H1 (cell line): ENCODE results near the gene PCDHAC2. TPM values are rescaled to one million over a fixed set of nuclear protein-coding genes. Genes with fewer than 3 reads are reported as not detected.

Source experiments
- SIRT6 ChIP-seq: IDR thresholded peaks from one replicate; pipeline ENCODE4 v1.7.1; 2012; ENCODE audit warnings: low read length, inconsistent platforms
- SUZ12 ChIP-seq: fragments of 200-600 bp; sonication (generic); IDR thresholded peaks from 2 replicates; pipeline ENCODE4 v1.6.1; 2012; ENCODE audit warnings: mild to moderate bottlenecking, inconsistent platforms, low read length, moderate library complexity, mixed read lengths
- polyA plus RNA-seq, 7 experiments: library from polyadenylated mRNA; depleted of rRNA in 3 of 7; stranded (reverse) in 5 of 7; unstranded in 2 of 7; fragments of >200 nt in 5 of 7; fragments of 200-250 nt in 2 of 7; gene quantifications; 1 replicate in 5 of 7; 2 replicates in 1 of 7; 4 replicates in 1 of 7; pipeline versions ENCODE4 v1.2.1 to v1.2.3, GENCODE V29; 2011 to 2013; ENCODE audit warnings: missing spikeins in 2 of 7, mixed read lengths in 2 of 7
- total RNA-seq: library from RNA; stranded (reverse); fragmentation: NEBNext Ultra II Directional; extraction: Animal tissue kit (Norgen Biotek cat#: 25700); gene quantifications from 2 replicates; pipeline ENCODE4 v1.2.1, GENCODE V29; 2021
- TF ChIP-seq, protein P1 (sequence below): fragments of 300-600 bp; sonication (generic); IDR thresholded peaks from 2 replicates; pipeline ENCODE4 v1.7.1; 2012; ENCODE audit warnings: low read length, moderate library complexity, mild to moderate bottlenecking, inconsistent platforms; ENCODE audit not compliant: insufficient replicate concordance

Gene PCDHAC2
- total and polyA plus RNA-seq, 2 of the 8 experiments (the other 6 are each of a cell fraction or from before 2014, with no cell fraction given), result 3.7 to 5.0 TPM

DNA sequence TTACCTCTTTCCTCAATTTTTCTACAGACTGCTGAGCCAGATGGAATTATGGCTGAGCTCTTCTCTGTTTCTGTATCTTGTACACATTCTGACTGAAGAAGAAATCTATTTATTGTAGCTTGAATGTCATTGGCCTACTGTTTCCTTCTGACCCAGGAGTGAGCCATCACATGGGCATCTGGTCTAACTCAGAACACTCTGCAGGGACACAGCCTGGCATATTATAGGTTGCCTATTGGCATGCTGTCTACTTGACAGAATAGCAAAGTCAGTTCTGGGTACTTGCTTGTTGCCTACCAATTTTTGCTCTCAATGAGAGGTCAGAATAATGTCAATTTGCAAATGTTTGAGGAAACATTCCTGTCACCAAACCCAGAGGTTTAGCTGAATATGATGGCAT, 7.3 kb downstream of the PCDHAC2 start (continued):
- TF ChIP-seq, protein P1, sequence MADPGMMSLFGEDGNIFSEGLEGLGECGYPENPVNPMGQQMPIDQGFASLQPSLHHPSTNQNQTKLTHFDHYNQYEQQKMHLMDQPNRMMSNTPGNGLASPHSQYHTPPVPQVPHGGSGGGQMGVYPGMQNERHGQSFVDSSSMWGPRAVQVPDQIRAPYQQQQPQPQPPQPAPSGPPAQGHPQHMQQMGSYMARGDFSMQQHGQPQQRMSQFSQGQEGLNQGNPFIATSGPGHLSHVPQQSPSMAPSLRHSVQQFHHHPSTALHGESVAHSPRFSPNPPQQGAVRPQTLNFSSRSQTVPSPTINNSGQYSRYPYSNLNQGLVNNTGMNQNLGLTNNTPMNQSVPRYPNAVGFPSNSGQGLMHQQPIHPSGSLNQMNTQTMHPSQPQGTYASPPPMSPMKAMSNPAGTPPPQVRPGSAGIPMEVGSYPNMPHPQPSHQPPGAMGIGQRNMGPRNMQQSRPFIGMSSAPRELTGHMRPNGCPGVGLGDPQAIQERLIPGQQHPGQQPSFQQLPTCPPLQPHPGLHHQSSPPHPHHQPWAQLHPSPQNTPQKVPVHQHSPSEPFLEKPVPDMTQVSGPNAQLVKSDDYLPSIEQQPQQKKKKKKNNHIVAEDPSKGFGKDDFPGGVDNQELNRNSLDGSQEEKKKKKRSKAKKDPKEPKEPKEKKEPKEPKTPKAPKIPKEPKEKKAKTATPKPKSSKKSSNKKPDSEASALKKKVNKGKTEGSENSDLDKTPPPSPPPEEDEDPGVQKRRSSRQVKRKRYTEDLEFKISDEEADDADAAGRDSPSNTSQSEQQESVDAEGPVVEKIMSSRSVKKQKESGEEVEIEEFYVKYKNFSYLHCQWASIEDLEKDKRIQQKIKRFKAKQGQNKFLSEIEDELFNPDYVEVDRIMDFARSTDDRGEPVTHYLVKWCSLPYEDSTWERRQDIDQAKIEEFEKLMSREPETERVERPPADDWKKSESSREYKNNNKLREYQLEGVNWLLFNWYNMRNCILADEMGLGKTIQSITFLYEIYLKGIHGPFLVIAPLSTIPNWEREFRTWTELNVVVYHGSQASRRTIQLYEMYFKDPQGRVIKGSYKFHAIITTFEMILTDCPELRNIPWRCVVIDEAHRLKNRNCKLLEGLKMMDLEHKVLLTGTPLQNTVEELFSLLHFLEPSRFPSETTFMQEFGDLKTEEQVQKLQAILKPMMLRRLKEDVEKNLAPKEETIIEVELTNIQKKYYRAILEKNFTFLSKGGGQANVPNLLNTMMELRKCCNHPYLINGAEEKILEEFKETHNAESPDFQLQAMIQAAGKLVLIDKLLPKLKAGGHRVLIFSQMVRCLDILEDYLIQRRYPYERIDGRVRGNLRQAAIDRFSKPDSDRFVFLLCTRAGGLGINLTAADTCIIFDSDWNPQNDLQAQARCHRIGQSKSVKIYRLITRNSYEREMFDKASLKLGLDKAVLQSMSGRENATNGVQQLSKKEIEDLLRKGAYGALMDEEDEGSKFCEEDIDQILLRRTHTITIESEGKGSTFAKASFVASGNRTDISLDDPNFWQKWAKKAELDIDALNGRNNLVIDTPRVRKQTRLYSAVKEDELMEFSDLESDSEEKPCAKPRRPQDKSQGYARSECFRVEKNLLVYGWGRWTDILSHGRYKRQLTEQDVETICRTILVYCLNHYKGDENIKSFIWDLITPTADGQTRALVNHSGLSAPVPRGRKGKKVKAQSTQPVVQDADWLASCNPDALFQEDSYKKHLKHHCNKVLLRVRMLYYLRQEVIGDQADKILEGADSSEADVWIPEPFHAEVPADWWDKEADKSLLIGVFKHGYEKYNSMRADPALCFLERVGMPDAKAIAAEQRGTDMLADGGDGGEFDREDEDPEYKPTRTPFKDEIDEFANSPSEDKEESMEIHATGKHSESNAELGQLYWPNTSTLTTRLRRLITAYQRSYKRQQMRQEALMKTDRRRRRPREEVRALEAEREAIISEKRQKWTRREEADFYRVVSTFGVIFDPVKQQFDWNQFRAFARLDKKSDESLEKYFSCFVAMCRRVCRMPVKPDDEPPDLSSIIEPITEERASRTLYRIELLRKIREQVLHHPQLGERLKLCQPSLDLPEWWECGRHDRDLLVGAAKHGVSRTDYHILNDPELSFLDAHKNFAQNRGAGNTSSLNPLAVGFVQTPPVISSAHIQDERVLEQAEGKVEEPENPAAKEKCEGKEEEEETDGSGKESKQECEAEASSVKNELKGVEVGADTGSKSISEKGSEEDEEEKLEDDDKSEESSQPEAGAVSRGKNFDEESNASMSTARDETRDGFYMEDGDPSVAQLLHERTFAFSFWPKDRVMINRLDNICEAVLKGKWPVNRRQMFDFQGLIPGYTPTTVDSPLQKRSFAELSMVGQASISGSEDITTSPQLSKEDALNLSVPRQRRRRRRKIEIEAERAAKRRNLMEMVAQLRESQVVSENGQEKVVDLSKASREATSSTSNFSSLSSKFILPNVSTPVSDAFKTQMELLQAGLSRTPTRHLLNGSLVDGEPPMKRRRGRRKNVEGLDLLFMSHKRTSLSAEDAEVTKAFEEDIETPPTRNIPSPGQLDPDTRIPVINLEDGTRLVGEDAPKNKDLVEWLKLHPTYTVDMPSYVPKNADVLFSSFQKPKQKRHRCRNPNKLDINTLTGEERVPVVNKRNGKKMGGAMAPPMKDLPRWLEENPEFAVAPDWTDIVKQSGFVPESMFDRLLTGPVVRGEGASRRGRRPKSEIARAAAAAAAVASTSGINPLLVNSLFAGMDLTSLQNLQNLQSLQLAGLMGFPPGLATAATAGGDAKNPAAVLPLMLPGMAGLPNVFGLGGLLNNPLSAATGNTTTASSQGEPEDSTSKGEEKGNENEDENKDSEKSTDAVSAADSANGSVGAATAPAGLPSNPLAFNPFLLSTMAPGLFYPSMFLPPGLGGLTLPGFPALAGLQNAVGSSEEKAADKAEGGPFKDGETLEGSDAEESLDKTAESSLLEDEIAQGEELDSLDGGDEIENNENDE, result no peak
- TF ChIP-seq SIRT6 (no peak), SUZ12 (no peak)
